Subcutaneous adipose tissue (tissue), 4 donors: ENCODE results near the gene GRM8. TPM values are rescaled to one million over a fixed set of nuclear protein-coding genes. Genes with fewer than 3 reads are reported as not detected.

Experiments
- total RNA-seq, 4 donors: library from RNA; depleted of rRNA; stranded (reverse); fragments of >200 nt; gene quantifications; one replicate each; pipeline ENCODE4 v1.1.0, GENCODE V29; 2016
- TF ChIP-seq, protein P1 (sequence below): fragments of 450-650 bp; IDR thresholded peaks from one replicate; pipeline ENCODE4 v1.5.1; 2016; ENCODE audit warnings: low read depth, mild to moderate bottlenecking, control low read depth, antibody characterized with exemption, moderate library complexity

Gene GRM8
- total RNA-seq, 4 donors from 2014 or later, result not detected

DNA sequence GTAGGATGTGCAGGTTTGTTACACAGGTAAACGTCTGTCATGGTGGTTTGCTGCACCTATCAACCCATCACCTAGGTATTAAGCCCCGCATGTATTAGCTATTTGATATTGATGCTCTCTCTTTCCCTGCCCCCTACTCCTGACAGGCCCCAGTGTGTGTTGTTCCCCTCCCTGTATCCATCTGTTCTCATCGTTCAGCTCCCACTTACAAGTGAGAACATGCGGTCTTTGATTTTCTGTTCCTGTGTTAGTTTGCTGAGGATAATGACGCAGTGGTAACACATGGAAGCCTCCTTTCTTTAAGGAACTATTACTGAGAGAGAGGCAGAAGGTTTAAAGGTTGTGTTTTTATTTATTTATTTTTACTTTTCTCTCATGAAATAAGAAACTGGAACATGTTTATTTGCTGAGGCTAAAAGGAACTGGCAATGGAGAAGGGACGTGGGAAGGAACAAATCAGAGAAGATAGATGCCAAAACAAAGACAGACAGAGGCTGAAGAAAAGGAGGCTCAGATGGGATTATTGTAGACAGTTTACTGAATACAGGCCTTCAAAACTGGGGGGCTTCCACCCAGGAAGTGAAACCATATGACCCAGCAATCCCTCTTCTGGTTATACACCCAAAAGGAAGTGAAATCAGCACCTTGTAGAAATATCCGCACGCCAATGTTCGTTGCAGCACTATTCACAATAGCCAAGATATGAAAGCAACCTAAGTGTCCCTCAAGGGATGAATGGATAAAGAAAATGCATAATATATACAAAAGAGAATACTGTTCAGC is 556.3 kb downstream of the GRM8 start:
- TF ChIP-seq, protein P1, sequence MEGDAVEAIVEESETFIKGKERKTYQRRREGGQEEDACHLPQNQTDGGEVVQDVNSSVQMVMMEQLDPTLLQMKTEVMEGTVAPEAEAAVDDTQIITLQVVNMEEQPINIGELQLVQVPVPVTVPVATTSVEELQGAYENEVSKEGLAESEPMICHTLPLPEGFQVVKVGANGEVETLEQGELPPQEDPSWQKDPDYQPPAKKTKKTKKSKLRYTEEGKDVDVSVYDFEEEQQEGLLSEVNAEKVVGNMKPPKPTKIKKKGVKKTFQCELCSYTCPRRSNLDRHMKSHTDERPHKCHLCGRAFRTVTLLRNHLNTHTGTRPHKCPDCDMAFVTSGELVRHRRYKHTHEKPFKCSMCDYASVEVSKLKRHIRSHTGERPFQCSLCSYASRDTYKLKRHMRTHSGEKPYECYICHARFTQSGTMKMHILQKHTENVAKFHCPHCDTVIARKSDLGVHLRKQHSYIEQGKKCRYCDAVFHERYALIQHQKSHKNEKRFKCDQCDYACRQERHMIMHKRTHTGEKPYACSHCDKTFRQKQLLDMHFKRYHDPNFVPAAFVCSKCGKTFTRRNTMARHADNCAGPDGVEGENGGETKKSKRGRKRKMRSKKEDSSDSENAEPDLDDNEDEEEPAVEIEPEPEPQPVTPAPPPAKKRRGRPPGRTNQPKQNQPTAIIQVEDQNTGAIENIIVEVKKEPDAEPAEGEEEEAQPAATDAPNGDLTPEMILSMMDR, result no peak

DNA sequence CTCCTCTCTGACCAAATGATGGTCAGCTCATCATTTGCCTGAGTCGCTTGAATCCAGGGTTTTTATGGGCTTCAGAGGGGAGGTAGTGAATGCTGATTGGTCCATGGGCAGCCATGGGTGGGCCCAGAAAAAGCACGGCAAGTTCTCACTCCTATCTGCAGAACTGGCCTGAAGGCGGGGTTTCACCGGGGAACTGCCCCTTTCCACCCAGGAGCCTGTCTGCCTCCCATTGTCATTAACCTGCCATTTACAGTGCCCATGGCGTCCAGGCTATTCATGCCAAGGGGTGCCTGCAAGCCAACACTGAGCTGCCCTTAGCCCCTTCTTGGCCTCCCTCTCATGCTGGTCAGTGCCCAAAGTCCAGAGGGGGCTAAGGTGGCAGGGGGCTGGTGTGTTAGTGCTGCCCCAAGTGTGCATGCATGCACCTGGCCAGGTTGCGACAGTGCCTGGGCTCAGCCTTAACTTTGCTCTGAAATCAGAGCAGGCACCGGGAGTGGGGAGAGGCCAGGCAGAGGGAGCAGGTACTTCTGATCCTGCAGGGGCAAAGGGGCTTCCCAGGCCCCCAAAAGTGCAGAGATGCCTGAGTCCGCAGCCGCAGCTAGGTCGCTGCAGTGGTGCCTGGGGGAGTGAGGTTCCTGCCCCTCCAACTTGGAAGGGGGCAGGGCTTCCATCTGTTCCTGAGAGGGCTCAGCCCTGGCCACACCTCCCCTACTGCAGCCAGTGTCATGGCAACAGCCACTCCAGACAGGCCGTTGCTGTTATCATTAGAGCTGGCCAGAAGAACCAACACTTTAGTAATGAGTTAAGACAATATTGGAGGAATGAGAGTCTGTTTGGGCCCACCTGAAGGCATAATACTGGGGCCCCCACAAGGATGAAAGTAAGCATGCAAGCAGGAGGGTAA is 561.6 kb downstream of the GRM8 start:
- TF ChIP-seq, protein P1, result no peak

DNA sequence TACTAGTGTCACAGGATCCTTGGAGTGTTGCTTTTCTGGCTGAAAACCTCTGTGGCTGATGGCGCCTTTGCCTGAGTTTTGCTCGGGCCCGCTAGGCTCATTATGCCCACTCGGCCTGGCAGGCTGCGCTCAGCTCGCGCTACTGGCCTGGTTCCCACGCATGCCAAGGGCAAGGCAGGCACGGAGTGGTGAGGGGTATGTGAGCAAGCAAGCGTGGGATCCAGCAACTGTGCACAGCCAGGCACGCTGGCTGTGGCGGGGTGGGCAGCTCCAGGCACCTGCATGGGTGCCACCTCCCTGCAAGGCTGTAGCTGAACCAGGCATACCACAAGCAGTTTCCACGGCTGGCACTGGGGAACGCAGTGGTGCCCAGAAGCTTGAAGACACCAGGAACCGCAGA is 562.6 kb downstream of the GRM8 start:
- TF ChIP-seq, protein P1, result no peak

DNA sequence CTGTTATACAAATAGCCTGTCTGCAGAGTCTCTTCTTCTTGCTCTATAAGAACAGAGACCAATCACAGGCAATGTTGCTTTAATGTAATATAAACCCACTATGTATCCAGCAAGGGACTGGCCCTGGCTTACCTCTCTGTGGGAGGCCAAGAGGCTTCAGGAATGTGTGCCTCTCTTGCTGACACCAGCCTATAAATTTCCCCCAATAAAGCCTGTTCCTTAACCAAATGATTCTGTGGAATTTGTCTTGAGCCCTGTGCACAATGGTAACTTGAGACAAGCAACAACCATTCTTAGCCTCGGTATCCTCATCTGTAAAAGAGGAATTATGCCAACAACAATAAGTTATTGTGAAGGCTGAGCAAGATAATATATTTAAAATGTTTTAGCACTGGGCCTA is 563.7 kb downstream of the GRM8 start:
- TF ChIP-seq, protein P1, result no peak

DNA sequence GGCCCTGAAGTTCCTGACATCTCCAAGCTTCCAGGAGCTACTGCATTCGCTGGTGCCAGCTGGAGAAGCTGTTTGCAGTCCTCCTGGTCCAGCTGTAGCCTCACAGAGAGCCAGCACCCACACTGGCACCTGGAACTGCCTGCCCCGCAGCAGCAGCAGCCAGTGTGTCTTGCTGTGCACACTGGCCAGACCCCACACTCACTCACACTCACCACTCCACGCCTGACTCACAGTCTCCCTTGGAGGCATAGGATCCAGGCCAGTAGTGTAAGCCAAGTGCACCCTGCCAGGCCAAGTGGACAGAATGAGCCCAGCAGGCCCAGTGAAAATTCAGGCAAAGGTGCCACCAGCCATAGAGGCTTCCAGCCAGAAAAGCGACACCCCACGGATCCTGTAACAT is 566.3 kb downstream of the GRM8 start:
- TF ChIP-seq, protein P1, result no peak

DNA sequence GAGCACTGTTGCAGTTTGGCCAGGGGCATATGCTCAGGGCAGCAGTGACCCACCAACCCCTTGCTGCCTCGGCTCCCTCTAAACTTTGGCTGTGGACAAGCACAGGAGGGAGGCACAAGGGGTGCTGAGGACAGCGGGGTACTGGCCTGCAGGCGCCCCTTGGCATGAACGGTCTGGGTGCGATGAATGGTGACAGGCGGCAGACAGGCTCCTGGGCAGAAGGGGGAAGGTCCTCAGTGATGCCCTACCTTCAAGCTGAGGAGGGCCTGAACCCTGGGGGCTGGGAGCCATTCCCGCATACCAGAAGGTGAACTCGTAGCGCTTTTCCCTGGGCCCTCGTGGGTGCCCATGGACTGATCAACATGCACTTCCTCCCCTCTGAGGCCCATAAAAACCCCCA is 567.1 kb downstream of the GRM8 start:
- TF ChIP-seq, protein P1, result no peak

DNA sequence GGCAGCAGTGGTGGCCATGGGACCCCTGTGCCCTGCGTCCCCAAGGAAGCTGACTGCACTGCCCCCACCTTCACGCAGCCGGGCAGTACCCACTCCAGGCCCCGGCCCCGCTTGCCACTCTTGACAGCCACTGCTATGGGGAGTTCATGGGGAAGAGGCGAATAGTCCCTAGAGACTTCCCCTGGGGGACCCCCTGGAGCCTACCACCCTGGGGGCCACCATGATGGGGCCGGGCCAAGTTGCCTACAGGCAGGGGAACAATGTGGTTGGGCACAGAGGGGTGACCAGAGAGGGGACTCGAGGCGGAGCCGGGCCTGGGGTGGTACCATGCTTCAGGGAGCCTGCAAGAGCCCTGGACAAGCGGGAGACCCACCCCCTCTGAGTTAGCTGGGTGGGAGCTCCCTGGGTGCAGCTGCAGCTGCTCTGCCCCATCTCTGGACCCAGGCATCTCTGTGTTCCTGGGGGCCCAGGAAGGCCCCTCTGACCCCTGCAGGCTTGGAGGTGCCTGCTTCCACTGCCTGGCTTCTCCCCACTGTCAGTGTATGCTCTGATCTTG is 567.6 kb downstream of the GRM8 start:
- TF ChIP-seq, protein P1, result no peak
